ENCODE data around the gene SNHG17. TPM values are rescaled to one million over a fixed set of nuclear protein-coding genes. Genes with fewer than 3 reads are reported as not detected.

SNHG17 gene
- total RNA-seq, 4 donors from 2014 or later, result 15.8 to 191 (median 43.7) TPM

DNA sequence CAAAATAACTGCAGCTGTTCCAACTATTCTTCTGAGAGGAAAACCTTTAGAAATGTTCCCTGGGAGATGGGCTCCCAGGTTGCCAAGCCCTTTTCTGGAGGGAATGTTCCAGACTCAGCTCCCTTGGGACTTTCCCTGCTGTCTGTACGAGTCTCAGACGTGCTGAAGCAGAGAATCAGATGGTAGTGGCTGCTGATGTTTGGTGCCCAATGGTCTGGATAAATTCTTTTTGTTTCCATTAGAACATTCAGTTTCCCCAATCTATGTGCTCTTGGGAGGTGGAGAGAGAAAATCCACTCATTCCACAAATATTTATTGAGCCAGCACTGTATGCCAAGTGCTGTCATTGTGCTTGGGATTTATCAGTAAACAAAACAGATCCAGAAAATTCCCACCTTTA lies 40.0 kb downstream of the SNHG17 start:
- Histone ChIP-seq H3K36me3 (no peaks in the 10 kb centered on the region), H3K27ac (no peak overlapping the region), H3K27me3 (no peaks in the 10 kb centered on the region), H3K4me3 (no peak overlapping the region), H3K9me3 (no peaks in the 10 kb centered on the region), H3K4me1 (peaks cover 0 to 3% (median 0%) of the 10 kb centered on the region in 4 donors)
- intact Hi-C loops (cut with DNase I; ENCODE audit: low total_unique reads), result no loop called here
- 56% methylated on average over 2 of the region's 2 CpGs; no CpG with 5 or more reads in 1 of the 2 donors for WGBS, 2 donors (ENCODE audit: low coverage in 1 of 2)
- no peak for DNase-seq
- TF ChIP-seq, protein P1, sequence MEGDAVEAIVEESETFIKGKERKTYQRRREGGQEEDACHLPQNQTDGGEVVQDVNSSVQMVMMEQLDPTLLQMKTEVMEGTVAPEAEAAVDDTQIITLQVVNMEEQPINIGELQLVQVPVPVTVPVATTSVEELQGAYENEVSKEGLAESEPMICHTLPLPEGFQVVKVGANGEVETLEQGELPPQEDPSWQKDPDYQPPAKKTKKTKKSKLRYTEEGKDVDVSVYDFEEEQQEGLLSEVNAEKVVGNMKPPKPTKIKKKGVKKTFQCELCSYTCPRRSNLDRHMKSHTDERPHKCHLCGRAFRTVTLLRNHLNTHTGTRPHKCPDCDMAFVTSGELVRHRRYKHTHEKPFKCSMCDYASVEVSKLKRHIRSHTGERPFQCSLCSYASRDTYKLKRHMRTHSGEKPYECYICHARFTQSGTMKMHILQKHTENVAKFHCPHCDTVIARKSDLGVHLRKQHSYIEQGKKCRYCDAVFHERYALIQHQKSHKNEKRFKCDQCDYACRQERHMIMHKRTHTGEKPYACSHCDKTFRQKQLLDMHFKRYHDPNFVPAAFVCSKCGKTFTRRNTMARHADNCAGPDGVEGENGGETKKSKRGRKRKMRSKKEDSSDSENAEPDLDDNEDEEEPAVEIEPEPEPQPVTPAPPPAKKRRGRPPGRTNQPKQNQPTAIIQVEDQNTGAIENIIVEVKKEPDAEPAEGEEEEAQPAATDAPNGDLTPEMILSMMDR (IDR thresholded peaks at IDR 0.05), result no peak
- TF ChIP-seq EP300 (IDR thresholded peaks at IDR 0.05; ENCODE audit: low read depth) (no peak), POLR2AphosphoS5 (IDR thresholded peaks at IDR 0.05) (no peak), POLR2A (IDR thresholded peaks at IDR 0.05) (no peak)
- in situ Hi-C loops (cut with MboI; ENCODE audit: low pct_ligation_motif_present in 1 of 4, low pct_unique_long_range_greater_than_20kb in 1 of 4, low sequenced_read_pairs in 3 of 4), result no loop called here

DNA sequence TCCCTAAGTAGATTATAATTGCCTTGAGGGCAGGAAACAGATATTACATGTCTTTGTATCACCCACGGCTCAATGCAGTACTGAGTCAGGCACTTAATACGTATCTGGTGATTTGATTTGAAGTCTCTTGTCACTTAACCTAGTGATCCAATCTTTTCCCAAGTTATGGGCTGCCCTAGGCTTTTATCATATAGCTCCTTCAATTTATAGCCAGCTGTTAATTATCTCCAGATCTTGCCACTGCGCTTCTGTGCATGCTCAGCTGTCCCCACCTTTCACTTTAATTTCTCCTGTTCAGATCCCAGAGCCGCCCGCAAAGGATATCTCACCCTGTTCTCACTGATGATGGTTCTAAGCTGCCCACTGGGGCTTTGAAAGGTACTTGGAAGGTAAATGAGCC lies 41.9 kb downstream of the SNHG17 start:
- intact Hi-C loops (cut with DNase I; ENCODE audit: low total_unique reads) (no loop called here), in situ Hi-C loops (cut with MboI; ENCODE audit: low pct_ligation_motif_present in 1 of 4, low pct_unique_long_range_greater_than_20kb in 1 of 4, low sequenced_read_pairs in 3 of 4) (no loop called here)
- DNase-seq, result no peak
- H3K4me1 ChIP-seq, result peaks cover 0 to 3% (median 0%) of the 10 kb centered on the region in 4 donors
- TF ChIP-seq POLR2AphosphoS5 (IDR thresholded peaks at IDR 0.05) (no peak), POLR2A (IDR thresholded peaks at IDR 0.05) (no peak), EP300 (IDR thresholded peaks at IDR 0.05; ENCODE audit: low read depth) (no peak)
- TF ChIP-seq, protein P1 (IDR thresholded peaks at IDR 0.05), result no peak
- WGBS, 2 donors (ENCODE audit: low coverage in 1 of 2), result 84 to 89% methylated on average over 5 of the region's 5 CpGs
- H3K36me3 ChIP-seq, result no peaks in the 10 kb centered on the region
- no peak overlapping the region for H3K4me3 ChIP-seq
- H3K27me3 ChIP-seq, result no peaks in the 10 kb centered on the region
- no peaks in the 10 kb centered on the region for H3K9me3 ChIP-seq
- no peak overlapping the region for H3K27ac ChIP-seq

DNA sequence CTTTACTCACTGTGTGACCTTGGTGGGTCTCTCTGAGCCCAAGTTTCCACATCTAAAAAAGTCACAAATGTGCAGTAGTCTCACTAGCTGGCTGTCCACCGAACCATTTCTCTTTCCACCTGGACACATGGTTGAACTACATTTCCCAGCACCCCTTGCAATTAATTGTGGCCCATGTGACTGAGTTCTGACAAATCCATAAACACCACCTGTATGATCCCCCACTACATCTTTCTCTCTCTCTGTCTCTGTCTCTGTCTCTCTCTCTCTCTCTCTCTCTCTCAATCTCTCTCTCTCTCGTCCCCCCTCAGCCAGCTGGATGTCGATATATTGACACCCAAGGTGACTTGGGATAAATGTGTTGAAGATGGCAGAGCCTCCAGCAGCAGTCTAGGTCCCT lies 42.8 kb downstream of the SNHG17 start:
- H3K36me3 ChIP-seq, result no peaks in the 10 kb centered on the region
- H3K4me3 ChIP-seq, result no peak overlapping the region
- H3K27me3 ChIP-seq, result no peaks in the 10 kb centered on the region
- intact Hi-C loops (cut with DNase I; ENCODE audit: low total_unique reads), result no loop called here
- H3K9me3 ChIP-seq, result no peaks in the 10 kb centered on the region
- WGBS, 2 donors (ENCODE audit: low coverage in 1 of 2), result 56 to 71% methylated on average over 3 of the region's 3 CpGs
- DNase-seq, result no peak
- H3K27ac ChIP-seq, result no peak overlapping the region
- peaks cover 0 to 3% (median 0%) of the 10 kb centered on the region in 4 donors for H3K4me1 ChIP-seq
- in situ Hi-C loops (cut with MboI; ENCODE audit: low pct_ligation_motif_present in 1 of 4, low pct_unique_long_range_greater_than_20kb in 1 of 4, low sequenced_read_pairs in 3 of 4), result no loop called here
- TF ChIP-seq POLR2A (IDR thresholded peaks at IDR 0.05) (no peak), POLR2AphosphoS5 (IDR thresholded peaks at IDR 0.05) (no peak), EP300 (IDR thresholded peaks at IDR 0.05; ENCODE audit: low read depth) (no peak)
- TF ChIP-seq, protein P1 (IDR thresholded peaks at IDR 0.05), result no peak

DNA sequence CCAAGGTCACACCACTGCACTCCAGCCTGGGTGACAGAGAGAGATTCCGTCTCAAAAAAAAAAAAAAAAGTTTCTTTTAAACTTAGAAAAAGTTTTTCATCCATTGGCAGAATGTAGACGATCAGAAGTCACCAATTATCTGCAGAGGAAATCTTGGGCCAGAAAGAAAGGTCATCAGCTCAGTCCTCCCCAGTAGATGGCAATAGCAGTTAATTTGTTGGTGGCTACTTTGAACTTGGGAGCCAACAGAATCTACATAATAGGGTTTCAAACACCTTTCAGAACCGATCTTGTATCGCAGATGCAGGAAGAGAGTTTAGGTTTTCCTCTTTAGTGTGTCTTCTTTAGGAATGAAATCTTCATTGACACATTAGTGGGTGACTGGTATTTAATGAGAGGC lies 47.2 kb downstream of the SNHG17 start:
- Histone ChIP-seq H3K27ac (no peak overlapping the region), H3K27me3 (peaks cover 7% of the 10 kb centered on the region), H3K9me3 (no peaks in the 10 kb centered on the region), H3K36me3 (no peaks in the 10 kb centered on the region), H3K4me3 (no peak overlapping the region), H3K4me1 (no peaks in the 10 kb centered on the region)
- no peak for DNase-seq
- intact Hi-C loops (cut with DNase I; ENCODE audit: low total_unique reads) (no loop called here), in situ Hi-C loops (cut with MboI; ENCODE audit: low pct_ligation_motif_present in 1 of 4, low pct_unique_long_range_greater_than_20kb in 1 of 4, low sequenced_read_pairs in 3 of 4) (no loop called here)
- WGBS, 2 donors (ENCODE audit: low coverage in 1 of 2), result 69 to 72% methylated on average over 4 of the region's 4 CpGs
- no peak for TF ChIP-seq EP300 (IDR thresholded peaks at IDR 0.05; ENCODE audit: low read depth)
- TF ChIP-seq, protein P1 (IDR thresholded peaks at IDR 0.05), result no peak
- TF ChIP-seq POLR2AphosphoS5 (IDR thresholded peaks at IDR 0.05), result no peak
- TF ChIP-seq POLR2A (IDR thresholded peaks at IDR 0.05), result no peak
